Heart left ventricle (tissue), 16 donors: ENCODE measurements around the gene ESR2. TPM values are rescaled to one million over a fixed set of nuclear protein-coding genes. Genes with fewer than 3 reads are reported as not detected.

Experiments used
- ATAC-seq, 4 donors: fragments of 200-7000 bp; cut with Tn5 transposase; one replicate each; pipeline ENCODE4 v1.9.1; 2020 to 2022; ENCODE audit warnings: moderate library complexity in 4 of 4, mild to moderate bottlenecking in 3 of 4, moderate number of reproducible peaks in 1 of 4
- DNase-seq, 5 donors: peaks; one replicate each; pipeline ENCODE4 v3.0.0-alpha.2; 2020
- H3K27ac ChIP-seq, 12 donors: fragments of 200-600 bp; sonication (generic) in 4 of 12; one replicate each; pipeline versions ENCODE4 v1.5.0 to v1.8.0; 2016 to 2022; ENCODE audit warnings: mild to moderate bottlenecking in 2 of 12
- H3K27me3 ChIP-seq, 9 donors: fragments of 200-600 bp; sonication (generic) in 2 of 9; one replicate each; pipeline versions ENCODE4 v1.5.1 to v1.8.0; 2016 to 2022; ENCODE audit warnings: mild to moderate bottlenecking in 3 of 9
- H3K36me3 ChIP-seq, 9 donors: fragments of 200-600 bp; sonication (generic) in 2 of 9; one replicate each; pipeline versions ENCODE4 v1.5.0 to v1.8.0; 2018 to 2022; ENCODE audit warnings: mild to moderate bottlenecking in 2 of 9
- H3K4me1 ChIP-seq, 12 donors: fragments of 200-600 bp; sonication (generic) in 4 of 12; one replicate each; pipeline versions ENCODE4 v1.5.0 to v1.8.0; 2016 to 2022; ENCODE audit warnings: mild to moderate bottlenecking in 3 of 12
- H3K4me3 ChIP-seq, 12 donors: fragments of 200-600 bp; sonication (generic) in 4 of 12; one replicate each; pipeline versions ENCODE4 v1.5.0 to v1.8.0; 2017 to 2022; ENCODE audit warnings: mild to moderate bottlenecking in 9 of 12, moderate library complexity in 4 of 12
- H3K9me3 ChIP-seq, 12 donors: fragments of 200-600 bp; sonication (generic) in 4 of 12; one replicate each; pipeline versions ENCODE4 v1.5.0 to v1.8.0; 2016 to 2022; ENCODE audit warnings: mild to moderate bottlenecking in 1 of 12
- POLR2A ChIP-seq, 2 donors: fragments of 450-650 bp; IDR thresholded peaks; one replicate each; pipeline ENCODE4 v1.6.1; 2017; ENCODE audit warnings: antibody characterized with exemption in 2 of 2, mild to moderate bottlenecking in 2 of 2, moderate library complexity in 2 of 2
- WGBS, 4 donors: extraction: QIAGEN DNeasy Blood & Tissue Kit in 2 of 4; methylation state at CpG; one replicate each; pipeline versions ENCODE4 v1.1.5 to v1.1.7; 2013 to 2018; 5-methylcytosine and 5-hydroxymethylcytosine counted together
- intact Hi-C, 10 donors: fragments of 100-400 bp; cut with DNase I; formaldehyde crosslinking; loops; one replicate each; pipeline versions ENCODE4 v1.11.1 to v1.14.2; 2022
- polyA plus RNA-seq, 2 donors: library from polyadenylated mRNA; stranded (reverse); fragments of 200-250 nt; gene quantifications; one replicate each; pipeline ENCODE4 v1.2.3, GENCODE V29; 2013
- total RNA-seq, 9 donors: library from RNA; depleted of rRNA in 2 of 9; stranded (reverse); fragments of >200 nt in 2 of 9; fragmentation: NEBNext Ultra II Directional in 3 of 9; extraction: Animal tissue kit (Norgen Biotek cat#: 25700) in 3 of 9; gene quantifications; one replicate each; pipeline versions ENCODE4 v1.1.0 to v1.2.4, GENCODE V29; 2016 to 2023
- TF ChIP-seq, protein P1 (sequence below), 12 donors: fragments of 200-600 bp; sonication (generic) in 4 of 12; IDR thresholded peaks; one replicate each; pipeline versions ENCODE4 v1.5.0 to v1.8.0; 2018 to 2022; ENCODE audit warnings: antibody characterized with exemption in 12 of 12, mild to moderate bottlenecking in 5 of 12
- donor health status: ischemic (EF 13 %, LVEDD 7.1; RV severe dilation, severe dysfunction).
- donor health status: healthy with polysubstance abuse.
- donor health status: DM: no; HTN: yes; CAD: no.
- donor health status: DM: no; HTN: no; CAD: no.
- donor health status: ischemic (EF 25% LVEDD 6.9; RV normal size, moderate dysfunction).
- donor health status: ischemic (EF 25% LVEDD 5.7; RV mildly dilated, moderate dysfunction).
- donor health status: healthy.
- donor health status: DM: yes; HTN: yes; CAD: no.
- donor health status: ischemic (EF 35%, LVEDD 5.7; RV mildly dilated, moderate dysfunction).
- donor health status: nonischemic (EF 11% LVEDD 7.7; RV severe dilation, severe dysfunction).
- donor health status: DM: yes; HTN: yes; CAD: no.
- donor health status: PGD.
- donor health status: ischemic (EF 29% LVEDD 5.4; RV normal size, mild dysfunction).
- donor health status: nonischemic (EF 23%, LVEDD 6.1; RV moderate dilation, normal function).

Gene ESR2
- total and polyA plus RNA-seq, 11 donors: 0.15 to 1.7 (median 0.61) TPM

- Histone ChIP-seq H3K9me3 (no peaks in the 10 kb centered on the region), H3K27me3 (no peaks in the 10 kb centered on the region), H3K27ac (no peak overlapping the region), H3K4me3 (no peak overlapping the region), H3K36me3 (peaks cover 0 to 50% (median 33%) of the 10 kb centered on the region in 9 donors), H3K4me1 (no peaks in the 10 kb centered on the region)
- intact Hi-C loops: no loop called here
- 86 to 100% (median 94%) methylated on average over 1 of the region's 1 CpG for WGBS, 4 donors
- ATAC-seq (no peak), DNase-seq (no peak)
- TF ChIP-seq, protein P1, sequence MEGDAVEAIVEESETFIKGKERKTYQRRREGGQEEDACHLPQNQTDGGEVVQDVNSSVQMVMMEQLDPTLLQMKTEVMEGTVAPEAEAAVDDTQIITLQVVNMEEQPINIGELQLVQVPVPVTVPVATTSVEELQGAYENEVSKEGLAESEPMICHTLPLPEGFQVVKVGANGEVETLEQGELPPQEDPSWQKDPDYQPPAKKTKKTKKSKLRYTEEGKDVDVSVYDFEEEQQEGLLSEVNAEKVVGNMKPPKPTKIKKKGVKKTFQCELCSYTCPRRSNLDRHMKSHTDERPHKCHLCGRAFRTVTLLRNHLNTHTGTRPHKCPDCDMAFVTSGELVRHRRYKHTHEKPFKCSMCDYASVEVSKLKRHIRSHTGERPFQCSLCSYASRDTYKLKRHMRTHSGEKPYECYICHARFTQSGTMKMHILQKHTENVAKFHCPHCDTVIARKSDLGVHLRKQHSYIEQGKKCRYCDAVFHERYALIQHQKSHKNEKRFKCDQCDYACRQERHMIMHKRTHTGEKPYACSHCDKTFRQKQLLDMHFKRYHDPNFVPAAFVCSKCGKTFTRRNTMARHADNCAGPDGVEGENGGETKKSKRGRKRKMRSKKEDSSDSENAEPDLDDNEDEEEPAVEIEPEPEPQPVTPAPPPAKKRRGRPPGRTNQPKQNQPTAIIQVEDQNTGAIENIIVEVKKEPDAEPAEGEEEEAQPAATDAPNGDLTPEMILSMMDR (IDR thresholded peaks at IDR 0.05): no peak
- no peak for TF ChIP-seq POLR2A (IDR thresholded peaks at IDR 0.05)
These were observed 234.0 kb downstream of the ESR2 start for GRCh38 chr14:64060199-64060545.

GRCh38 chr14:64059454-64060198 is 234.5 kb downstream of the ESR2 start:
- H3K27ac ChIP-seq: no peak overlapping the region
- whole genome bisulfite sequencing, 4 donors: 95 to 100% (median 97%) methylated on average over 6 of the region's 6 CpGs
- no peak for DNase-seq
- intact Hi-C loops: no loop called here
- no peaks in the 10 kb centered on the region for H3K4me1 ChIP-seq
- peaks cover 0 to 49% (median 32%) of the 10 kb centered on the region in 9 donors for H3K36me3 ChIP-seq
- no peak for ATAC-seq
- no peaks in the 10 kb centered on the region for H3K27me3 ChIP-seq
- H3K4me3 ChIP-seq: no peak overlapping the region
- TF ChIP-seq POLR2A (IDR thresholded peaks at IDR 0.05): no peak
- TF ChIP-seq, protein P1 (IDR thresholded peaks at IDR 0.05): no peak
- no peaks in the 10 kb centered on the region for H3K9me3 ChIP-seq

GRCh38 chr14:64053694-64054669 is 240.2 kb downstream of the ESR2 start:
- Histone ChIP-seq H3K27ac (no peak overlapping the region), H3K4me1 (no peaks in the 10 kb centered on the region), H3K36me3 (peaks cover 0 to 74% (median 42%) of the 10 kb centered on the region in 9 donors), H3K27me3 (no peaks in the 10 kb centered on the region), H3K9me3 (no peaks in the 10 kb centered on the region), H3K4me3 (no peak overlapping the region)
- ATAC-seq (no peak), DNase-seq (no peak)
- intact Hi-C loops: no loop called here
- TF ChIP-seq POLR2A (IDR thresholded peaks at IDR 0.05): no peak
- 83 to 89% (median 84%) methylated on average over 10 of the region's 10 CpGs for WGBS, 4 donors

GRCh38 chr14:64049616-64050381 is 244.4 kb downstream of the ESR2 start:
- WGBS, 4 donors: 92 to 95% (median 93%) methylated on average over 2 of the region's 2 CpGs
- intact Hi-C loops: loop anchor here in 1 of 10 donors (10.0 kb wide), 1 partner anchor 245 kb away; the partner anchor contains the start of gene ESR2
- Histone ChIP-seq H3K36me3 (peaks cover 0 to 69% (median 48%) of the 10 kb centered on the region in 9 donors), H3K9me3 (no peaks in the 10 kb centered on the region), H3K4me1 (no peaks in the 10 kb centered on the region), H3K4me3 (no peak overlapping the region), H3K27ac (no peak overlapping the region), H3K27me3 (no peaks in the 10 kb centered on the region)
- DNase-seq (no peak), ATAC-seq (no peak)
- TF ChIP-seq, protein P1 (IDR thresholded peaks at IDR 0.05): no peak
- no peak for TF ChIP-seq POLR2A (IDR thresholded peaks at IDR 0.05)
